HEK293 (cell line): ENCODE results near the gene SNX6.

Source experiments
- GLI2 ChIP-seq: fragments of 450-650 bp; formaldehyde crosslinking; IDR thresholded peaks from 2 replicates; pipeline ENCODE4; 2017; ENCODE audit warnings: missing biosample characterization, missing genetic modification characterization, low read depth, borderline replicate concordance
- ZNF184 ChIP-seq: fragments of 450-650 bp; IDR thresholded peaks from 2 replicates; pipeline ENCODE4 v1.5.1; 2018; ENCODE audit warnings: missing biosample characterization, mild to moderate bottlenecking, missing genetic modification characterization
- ZNF280D ChIP-seq: fragments of 450-650 bp; formaldehyde crosslinking; IDR thresholded peaks from 2 replicates; pipeline ENCODE4 v1.5.1; 2016; ENCODE audit warnings: missing biosample characterization, missing genetic modification characterization
- ZNF518A ChIP-seq: fragments of 450-650 bp; formaldehyde crosslinking; conservative IDR thresholded peaks from 2 replicates; pipeline ENCODE4 v1.5.1; 2016; ENCODE audit warnings: low read depth, missing biosample characterization, missing genetic modification characterization

GRCh38 chr14:34537677-34538009 lies 92.3 kb downstream of the SNX6 start:
- TF ChIP-seq GLI2 (tag by site-specific recombination) (no peak), ZNF518A (tag by site-specific recombination) (no peak), ZNF184 (tag by site-specific recombination) (no peak), ZNF280D (tag by site-specific recombination) (no peak)
